GM23338 (cell line): ENCODE results near the gene MAP2K5. TPM values are rescaled to one million over a fixed set of nuclear protein-coding genes. Genes with fewer than 3 reads are reported as not detected.

Experiments
- ATAC-seq: fragments of 200-7000 bp; cut with Tn5 transposase; 3 replicates; pipeline ENCODE4 v1.9.1; 2020
- DNase-seq: peaks from one replicate; pipeline ENCODE4 v3.0.0-alpha.2; 2015; ENCODE audit warnings: low spot score
- H2AFZ ChIP-seq: fragments of 200-600 bp; sonication (generic); 2 replicates; pipeline ENCODE4 v1.8.0; 2016; ENCODE audit warnings: antibody characterized with exemption, mild to moderate bottlenecking, moderate library complexity
- H3F3A ChIP-seq: fragments of 200-600 bp; sonication (generic); replicated peaks from 2 replicates; pipeline ENCODE4 v1.8.0; 2017; ENCODE audit warnings: antibody characterized with exemption, mixed run types, low read depth
- H3K27ac ChIP-seq: fragments of 200-600 bp; sonication (generic); 2 replicates; pipeline ENCODE4 v1.6.1; 2016; ENCODE audit warnings: low read depth
- H3K27me3 ChIP-seq: fragments of 200-600 bp; sonication (generic); 2 replicates; pipeline ENCODE4 v1.8.0; 2016; ENCODE audit warnings: mild to moderate bottlenecking, mixed run types, moderate library complexity; ENCODE audit not compliant: insufficient read depth
- H3K36me3 ChIP-seq: fragments of 200-600 bp; sonication (generic); 2 replicates; pipeline ENCODE4 v1.8.0; 2016; ENCODE audit warnings: mild to moderate bottlenecking; ENCODE audit not compliant: insufficient read depth
- H3K4me1 ChIP-seq: fragments of 200-600 bp; sonication (generic); 2 replicates; pipeline ENCODE4 v1.8.0; 2016; ENCODE audit warnings: mild to moderate bottlenecking, moderate library complexity; ENCODE audit not compliant: insufficient read depth
- H3K4me2 ChIP-seq: fragments of 200-600 bp; sonication (generic); 2 replicates; pipeline ENCODE4 v1.7.1; 2017; ENCODE audit warnings: mixed run types
- H3K4me3 ChIP-seq: fragments of 200-600 bp; sonication (generic); 2 replicates; pipeline ENCODE4 v1.6.1; 2016; ENCODE audit warnings: mixed run types
- H3K79me2 ChIP-seq: fragments of 200-600 bp; sonication (generic); replicated peaks from 2 replicates; pipeline ENCODE4 v1.8.0; 2017; ENCODE audit warnings: mild to moderate bottlenecking; ENCODE audit not compliant: insufficient read depth
- H3K9me2 ChIP-seq: fragments of 200-600 bp; sonication (generic); 2 replicates; pipeline ENCODE4 v1.8.0; 2017; ENCODE audit not compliant: insufficient read depth
- H4K20me1 ChIP-seq: fragments of 200-600 bp; sonication (generic); replicated peaks from 2 replicates; pipeline ENCODE4 v1.8.0; 2017; ENCODE audit warnings: mild to moderate bottlenecking; ENCODE audit not compliant: insufficient read depth
- H3K27ac Mint-ChIP-seq: 2 replicates; pipeline ENCODE4 v1.8.0; 2020; ENCODE audit warnings: inconsistent platforms, mild to moderate bottlenecking, moderate library complexity, mixed read lengths
- H3K27me3 Mint-ChIP-seq: 3 replicates; pipeline ENCODE4 v1.8.0; 2022; ENCODE audit warnings: low read depth, mild to moderate bottlenecking, moderate library complexity, mixed read lengths, inconsistent platforms; ENCODE audit not compliant: insufficient read depth, poor library complexity
- H3K36me3 Mint-ChIP-seq: 3 replicates; pipeline ENCODE4 v1.8.0; 2021; ENCODE audit warnings: low read depth, mild to moderate bottlenecking, inconsistent platforms, moderate library complexity, mixed read lengths
- H3K4me1 Mint-ChIP-seq: 3 replicates; pipeline ENCODE4 v1.8.0; 2020; ENCODE audit warnings: mild to moderate bottlenecking, inconsistent platforms, mixed read lengths
- H3K4me3 Mint-ChIP-seq: 3 replicates; pipeline ENCODE4 v1.8.0; 2021; ENCODE audit warnings: moderate library complexity, mild to moderate bottlenecking, inconsistent platforms, mixed read lengths
- H3K9me3 Mint-ChIP-seq: 3 replicates; pipeline ENCODE4 v1.8.0; 2020; ENCODE audit warnings: moderate library complexity, mild to moderate bottlenecking, inconsistent platforms, mixed read lengths
- CREB1 ChIP-seq: fragments of 250-450 bp; sonication (Bioruptor Pico); IDR thresholded peaks from 2 replicates; pipeline ENCODE4 v1.5.0; 2020; ENCODE audit warnings: low read depth, mild to moderate bottlenecking, moderate library complexity
- EZH2 ChIP-seq: fragments of 200-600 bp; sonication (generic); IDR thresholded peaks from one replicate; pipeline ENCODE4 v1.8.0; 2017; ENCODE audit warnings: antibody characterized with exemption, mild to moderate bottlenecking, low read depth; ENCODE audit not compliant: unreplicated experiment
- EZH2phosphoT487 ChIP-seq: fragments of 200-600 bp; sonication (generic); IDR thresholded peaks from one replicate; pipeline ENCODE4 v1.8.1; 2018; ENCODE audit warnings: antibody characterized with exemption; ENCODE audit not compliant: unreplicated experiment
- NANOG ChIP-seq: IDR thresholded peaks from 2 replicates; pipeline ENCODE4 v1.6.1; 2016; ENCODE audit warnings: antibody characterized with exemption, borderline replicate concordance
- POLR2AphosphoS5 ChIP-seq: IDR thresholded peaks from 2 replicates; pipeline ENCODE4 v1.6.1; 2016; ENCODE audit warnings: antibody characterized with exemption, low read depth
- REST ChIP-seq: IDR thresholded peaks from one replicate; pipeline ENCODE4 v1.6.1; 2018; ENCODE audit warnings: antibody characterized with exemption; ENCODE audit not compliant: unreplicated experiment
- STAT1 ChIP-seq: IDR thresholded peaks from one replicate; pipeline ENCODE4 v1.6.1; 2016; ENCODE audit warnings: antibody characterized with exemption; ENCODE audit not compliant: unreplicated experiment
- ZNF462 ChIP-seq: fragments of 250-450 bp; sonication (Bioruptor Pico); IDR thresholded peaks from 2 replicates; pipeline ENCODE4 v1.5.0; 2020; ENCODE audit warnings: mild to moderate bottlenecking, moderate library complexity
- polyA plus RNA-seq: library from polyadenylated mRNA; unstranded; fragments of >200 nt; fragmentation: Nextera tagmentation; extraction: Ambion mirVana; gene quantifications from 2 replicates; pipeline ENCODE4 v1.2.1, GENCODE V29; 2016
- total RNA-seq: library from RNA; depleted of rRNA; stranded (reverse); fragments of >200 nt; shearing (Covaris generic); gene quantifications from 2 replicates; pipeline ENCODE4 v1.2.3, GENCODE V29; 2014

The MAP2K5 gene
- total and polyA plus RNA-seq, 2 experiments from 2014 or later: 6.5 to 13.6 TPM

GRCh38 chr15:67595572-67595971 lies 53.1 kb downstream of the MAP2K5 start:
- Histone ChIP-seq H3K4me3 (no peak overlapping the region), H3K4me1 (no peaks in the 10 kb centered on the region), H4K20me1 (no peaks in the 10 kb centered on the region), H3K79me2 (no peaks in the 10 kb centered on the region), H3K27ac (no peak overlapping the region), H3K27me3 (no peaks in the 10 kb centered on the region), H3F3A (no peaks in the 10 kb centered on the region), H3K4me2 (no peak overlapping the region), H3K36me3 (no peaks in the 10 kb centered on the region), H3K9me2 (no peaks in the 10 kb centered on the region), H2AFZ (no peak overlapping the region)
- ATAC-seq (no peak), DNase-seq (no peak)
- no peak for TF ChIP-seq REST
- no peak for TF ChIP-seq STAT1
- TF ChIP-seq NANOG: no peak
- no peak overlapping the region for H3K27ac Mint-ChIP-seq
- H3K36me3 Mint-ChIP-seq: no peaks in the 10 kb centered on the region; the same call in 2 of the 3 replicates
- H3K9me3 Mint-ChIP-seq: no peaks in the 10 kb centered on the region
- H3K4me3 Mint-ChIP-seq: no peak overlapping the region
- no peaks in the 10 kb centered on the region for H3K27me3 Mint-ChIP-seq
- H3K4me1 Mint-ChIP-seq: no peaks in the 10 kb centered on the region

GRCh38 chr15:67601073-67601472 lies 58.6 kb downstream of the MAP2K5 start:
- no peak for DNase-seq
- Histone ChIP-seq H3K36me3 (no peaks in the 10 kb centered on the region), H3K4me1 (no peaks in the 10 kb centered on the region; the same call in 1 of the 2 replicates), H3K27ac (no peak overlapping the region), H4K20me1 (no peaks in the 10 kb centered on the region), H3K4me3 (no peak overlapping the region), H3K27me3 (no peaks in the 10 kb centered on the region), H3K4me2 (no peak overlapping the region), H3K79me2 (no peaks in the 10 kb centered on the region), H3K9me2 (no peaks in the 10 kb centered on the region), H3F3A (no peaks in the 10 kb centered on the region), H2AFZ (no peak overlapping the region)
- no peak overlapping the region for H3K27ac Mint-ChIP-seq
- H3K4me3 Mint-ChIP-seq: no peak overlapping the region
- no peak for ATAC-seq
- no peaks in the 10 kb centered on the region for H3K9me3 Mint-ChIP-seq
- H3K27me3 Mint-ChIP-seq: peaks cover 1% of the 10 kb centered on the region
- H3K4me1 Mint-ChIP-seq: no peaks in the 10 kb centered on the region
- no peaks in the 10 kb centered on the region; the same call in 2 of the 3 replicates for H3K36me3 Mint-ChIP-seq
- TF ChIP-seq CREB1: no peak
- TF ChIP-seq EZH2phosphoT487: no peak
- no peak for TF ChIP-seq NANOG
- no peak for TF ChIP-seq STAT1
- TF ChIP-seq POLR2AphosphoS5: no peak
- TF ChIP-seq EZH2: no peak
- TF ChIP-seq REST: no peak
- TF ChIP-seq ZNF462 (CRISPR knock-in tag): no peak
